ENCODE measurements around the gene CHD9.

Gene CHD9

GRCh38 chr16:53099318-53100130 lies 44.7 kb downstream of the CHD9 start (continued):
- TF ChIP-seq ZNF148 (tag by site-specific recombination; IDR thresholded peaks at IDR 0.05; ENCODE audit: borderline replicate concordance) (no peak), ZNF18 (tag by site-specific recombination; IDR thresholded peaks at IDR 0.05) (0 out of 2 replicates have a peak, but pooled peaks have one; percentile 26), HIC1 (tag by site-specific recombination; IDR thresholded peaks at IDR 0.05) (peak; percentile 52; the same call in 1 of the 2 replicates), ZNF600 (tag by site-specific recombination; IDR thresholded peaks at IDR 0.05) (peak; percentile 78), KLF1 (tag by site-specific recombination; IDR thresholded peaks at IDR 0.05) (peak; percentile 78), ZNF449 (tag by site-specific recombination; IDR thresholded peaks at IDR 0.05) (no peak), ZNF169 (tag by site-specific recombination; IDR thresholded peaks at IDR 0.05) (no peak), MYNN (tag by site-specific recombination; IDR thresholded peaks at IDR 0.05; ENCODE audit: borderline replicate concordance) (no peak), REPIN1 (tag by site-specific recombination; IDR thresholded peaks at IDR 0.05; ENCODE audit: low read depth) (no peak), ZXDB (tag by site-specific recombination; IDR thresholded peaks at IDR 0.05) (peak; percentile 83), ZNF660 (tag by site-specific recombination; IDR thresholded peaks at IDR 0.05) (0 out of 2 replicates have a peak, but pooled peaks have one; percentile 68), ZNF837 (tag by site-specific recombination; IDR thresholded peaks at IDR 0.05) (no peak), ZNF394 (tag by site-specific recombination; IDR thresholded peaks at IDR 0.05; ENCODE audit: borderline replicate concordance) (peak; percentile 75; the same call in 1 of the 2 replicates), GLI2 (tag by site-specific recombination; IDR thresholded peaks at IDR 0.05; ENCODE audit: borderline replicate concordance, low read depth) (no peak), ZNF561 (tag by site-specific recombination; IDR thresholded peaks at IDR 0.05; ENCODE audit: borderline replicate concordance) (peak; percentile 79; the same call in 1 of the 2 replicates), ZNF223 (tag by site-specific recombination; IDR thresholded peaks at IDR 0.05) (no peak), GLIS1 (tag by site-specific recombination; IDR thresholded peaks at IDR 0.05) (peak; percentile 79), ZIC2 (tag by site-specific recombination; IDR thresholded peaks at IDR 0.05) (peak; percentile 92), CTCF (tag by site-specific recombination; IDR thresholded peaks at IDR 0.05) (peak; percentile 10; the same call in 1 of the 2 replicates), ZBTB6 (tag by site-specific recombination; IDR thresholded peaks at IDR 0.05) (no peak), YY1 (tag by site-specific recombination; IDR thresholded peaks at IDR 0.05) (0 out of 2 replicates have a peak, but pooled peaks have one; percentile 20), GLIS2 (tag by site-specific recombination; IDR thresholded peaks at IDR 0.05) (peak; percentile 86), ZNF555 (tag by site-specific recombination; conservative IDR thresholded peaks at IDR 0.05) (no peak), ZNF692 (tag by site-specific recombination; IDR thresholded peaks at IDR 0.05) (peak; percentile 46; the same call in 1 of the 2 replicates)

Data from HEK293 (cell line).